ENCODE results near the gene BABAM1.

DNA sequence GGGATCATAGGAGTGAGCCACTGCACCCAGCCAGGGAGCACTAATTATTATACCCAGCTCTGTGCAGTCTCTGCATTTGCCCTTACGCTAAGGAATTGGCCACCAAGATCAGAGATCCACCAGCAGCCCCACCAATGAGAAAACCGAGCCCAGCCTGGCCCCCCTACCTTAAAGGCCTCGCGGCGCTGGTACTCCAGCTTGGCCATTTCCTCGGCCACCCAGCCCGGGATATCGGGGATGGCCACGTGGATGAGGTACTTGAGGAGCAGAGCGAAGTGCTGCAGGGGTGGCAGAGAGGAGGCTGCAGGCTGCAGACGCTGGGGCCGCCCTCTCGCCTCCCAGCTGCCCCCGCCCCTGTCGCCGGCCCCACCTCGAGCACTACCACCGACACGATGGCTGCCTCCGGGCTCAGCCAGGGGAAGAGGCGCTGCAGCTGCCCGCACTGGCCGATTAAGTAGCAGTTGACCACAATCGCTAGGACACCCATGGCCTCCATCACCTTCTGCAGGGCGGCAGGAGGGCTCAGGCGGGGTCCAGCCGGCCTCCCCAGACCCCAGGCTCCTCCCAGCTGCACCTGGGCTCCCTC lies 59.9 kb downstream of the BABAM1 start:
- TF ChIP-seq CTCF (IDR thresholded peaks at IDR 0.05) (no peak), POLR2AphosphoS5 (IDR thresholded peaks at IDR 0.05) (no peak), POLR2A (IDR thresholded peaks at IDR 0.05) (no peak)

Measured in suprapubic skin (tissue), 4 donors.